Testis (tissue), 2 donors: ENCODE measurements around the gene PMM1.

Experiments used
- POLR2A ChIP-seq: fragments of 450-650 bp; IDR thresholded peaks from one replicate; pipeline ENCODE4 v1.6.1; 2017; ENCODE audit warnings: antibody characterized with exemption, mild to moderate bottlenecking, moderate library complexity
- TF ChIP-seq, protein P1 (sequence below), 3 experiments: fragments of 450-650 bp in 2 of 3; fragments of 200-600 bp in 1 of 3; sonication (generic) in 1 of 3; IDR thresholded peaks; one replicate each; pipeline ENCODE4 v1.5.1; 2016 to 2019; ENCODE audit warnings: antibody characterized with exemption in 3 of 3, mild to moderate bottlenecking in 2 of 3, moderate library complexity in 1 of 3

DNA sequence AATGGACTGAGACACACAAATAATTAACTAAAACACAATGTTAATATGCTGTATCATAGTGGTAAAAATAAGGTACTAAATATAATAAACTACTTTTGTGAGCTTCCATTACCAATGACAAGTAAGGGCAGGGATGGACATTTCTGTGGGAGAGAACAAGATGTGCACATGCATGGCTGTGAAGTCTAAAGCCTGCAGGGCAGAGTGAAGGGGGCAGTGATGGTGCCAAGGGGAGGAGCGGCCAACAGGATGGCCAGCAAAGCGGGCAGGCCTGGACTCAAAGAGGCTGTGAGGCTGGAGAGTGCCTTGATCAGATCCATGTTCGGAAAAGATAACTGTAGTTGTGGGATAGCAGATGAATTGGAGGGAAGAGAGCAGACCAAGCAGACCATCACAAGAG is 18.7 kb upstream of the PMM1 start:
- TF ChIP-seq, protein P1, sequence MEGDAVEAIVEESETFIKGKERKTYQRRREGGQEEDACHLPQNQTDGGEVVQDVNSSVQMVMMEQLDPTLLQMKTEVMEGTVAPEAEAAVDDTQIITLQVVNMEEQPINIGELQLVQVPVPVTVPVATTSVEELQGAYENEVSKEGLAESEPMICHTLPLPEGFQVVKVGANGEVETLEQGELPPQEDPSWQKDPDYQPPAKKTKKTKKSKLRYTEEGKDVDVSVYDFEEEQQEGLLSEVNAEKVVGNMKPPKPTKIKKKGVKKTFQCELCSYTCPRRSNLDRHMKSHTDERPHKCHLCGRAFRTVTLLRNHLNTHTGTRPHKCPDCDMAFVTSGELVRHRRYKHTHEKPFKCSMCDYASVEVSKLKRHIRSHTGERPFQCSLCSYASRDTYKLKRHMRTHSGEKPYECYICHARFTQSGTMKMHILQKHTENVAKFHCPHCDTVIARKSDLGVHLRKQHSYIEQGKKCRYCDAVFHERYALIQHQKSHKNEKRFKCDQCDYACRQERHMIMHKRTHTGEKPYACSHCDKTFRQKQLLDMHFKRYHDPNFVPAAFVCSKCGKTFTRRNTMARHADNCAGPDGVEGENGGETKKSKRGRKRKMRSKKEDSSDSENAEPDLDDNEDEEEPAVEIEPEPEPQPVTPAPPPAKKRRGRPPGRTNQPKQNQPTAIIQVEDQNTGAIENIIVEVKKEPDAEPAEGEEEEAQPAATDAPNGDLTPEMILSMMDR (IDR thresholded peaks at IDR 0.05): no peak
- no peak for TF ChIP-seq POLR2A
